H1 (cell line): ENCODE results near the gene KCNA2. TPM values are rescaled to one million over a fixed set of nuclear protein-coding genes. Genes with fewer than 3 reads are reported as not detected.

ENCODE experiments used
- CTCF ChIA-PET: fragments of 300-600 bp; sonication (Branson Sonifier 250); formaldehyde crosslinking; loops from one replicate; lab custom pipeline; 2021; ENCODE audit not compliant: partially characterized antibody; lab: Charles Lee
- POLR2A ChIA-PET: fragments of 300-600 bp; sonication (Branson Sonifier 250); formaldehyde crosslinking; loops from one replicate; lab custom pipeline; 2021; ENCODE audit warnings: inconsistent platforms; ENCODE audit not compliant: partially characterized antibody; lab: Charles Lee
- DNase-seq, 2 experiments: peaks; one replicate each; pipeline versions ENCODE4 v3.0.0 to v3.0.0-alpha.2; 2010 to 2022; ENCODE audit warnings: low spot score in 2 of 2, low read depth in 1 of 2, mixed read lengths in 1 of 2
- FAIRE-seq: peaks from 2 replicates; lab custom pipeline; 2011; peaks lifted over from hg19 to GRCh38; lab: Jason Lieb, UNC
- H2AFZ ChIP-seq: 2 replicates; pipeline ENCODE4 v1.8.1; 2012; ENCODE audit warnings: low read length, inconsistent platforms
- H2AK5ac ChIP-seq: 2 replicates; pipeline ENCODE4 v1.6.1; 2013; ENCODE audit warnings: low read depth, low read length
- H2BK120ac ChIP-seq: replicated peaks from 2 replicates; pipeline ENCODE3; 2013; ENCODE audit warnings: low read depth, low read length, inconsistent platforms
- H2BK12ac ChIP-seq: 2 replicates; pipeline ENCODE4 v1.6.1; 2013; ENCODE audit warnings: low read depth, low read length
- H2BK15ac ChIP-seq: 2 replicates; pipeline ENCODE4 v1.6.1; 2013; ENCODE audit warnings: low read length
- H2BK20ac ChIP-seq: 2 replicates; pipeline ENCODE4 v1.6.1; 2013; ENCODE audit warnings: low read length
- H2BK5ac ChIP-seq: 2 replicates; pipeline ENCODE4 v1.6.1; 2013; ENCODE audit warnings: low read depth, low read length
- H3K14ac ChIP-seq: 2 replicates; pipeline ENCODE4 v1.6.1; 2013; ENCODE audit warnings: inconsistent platforms; ENCODE audit not compliant: insufficient read length
- H3K18ac ChIP-seq: 2 replicates; pipeline ENCODE4 v1.6.1; 2013; ENCODE audit warnings: low read length; ENCODE audit errors: extremely low read depth
- H3K23ac ChIP-seq: 2 replicates; pipeline ENCODE4 v1.6.1; 2013; ENCODE audit warnings: inconsistent platforms; ENCODE audit not compliant: insufficient read length
- H3K23me2 ChIP-seq: 2 replicates; pipeline ENCODE4 v1.6.1; 2013; ENCODE audit warnings: low read depth, low read length
- H3K27ac ChIP-seq: 2 replicates; pipeline ENCODE4 v1.6.1; 2011; ENCODE audit warnings: low read depth, low read length, inconsistent platforms
- H3K27me3 ChIP-seq, 4 experiments: replicated peaks in 1 of 4; 1 replicate in 1 of 4; 2 replicates in 3 of 4; pipeline versions ENCODE4 v1.6.1 to v1.8.1; 2011 to 2013; ENCODE audit warnings: low read length in 3 of 4, mild to moderate bottlenecking in 3 of 4, inconsistent platforms in 2 of 4, mixed read lengths in 2 of 4, moderate library complexity in 1 of 4; ENCODE audit not compliant: control insufficient read depth in 3 of 4, insufficient read depth in 3 of 4; ENCODE audit errors: extremely low read depth in 1 of 4
- H3K36me3 ChIP-seq, 4 experiments: 2 replicates each; pipeline versions ENCODE4 v1.6.1 to v1.8.1; 2011 to 2013; ENCODE audit warnings: mild to moderate bottlenecking in 4 of 4, low read length in 3 of 4, moderate library complexity in 2 of 4, control low read depth in 1 of 4, inconsistent platforms in 1 of 4; ENCODE audit not compliant: insufficient read depth in 4 of 4, control insufficient read depth in 2 of 4
- H3K4ac ChIP-seq: replicated peaks from 2 replicates; pipeline ENCODE3; 2013; ENCODE audit warnings: low read length, low read depth, mixed read lengths, inconsistent platforms; ENCODE audit not compliant: insufficient read length
- H3K4me1 ChIP-seq, 4 experiments: replicated peaks in 1 of 4; 1 replicate in 1 of 4; 2 replicates in 3 of 4; pipeline versions ENCODE4 v1.6.1 to v1.8.1; 2011 to 2013; ENCODE audit warnings: low read length in 3 of 4, inconsistent platforms in 2 of 4, mixed read lengths in 1 of 4; ENCODE audit not compliant: insufficient read depth in 4 of 4, control insufficient read depth in 3 of 4
- H3K4me2 ChIP-seq, 2 experiments: 2 replicates each; pipeline versions ENCODE4 v1.6.1 to v1.8.1; 2011 to 2013; ENCODE audit warnings: low read depth in 2 of 2, low read length in 2 of 2, control low read depth in 1 of 2, inconsistent platforms in 1 of 2, mild to moderate bottlenecking in 1 of 2; ENCODE audit not compliant: insufficient read depth in 1 of 2
- H3K4me3 ChIP-seq, 4 experiments: fragments of 200-600, 300-600 bp in 1 of 4; sonication (generic), shearing (Covaris generic), sonication (Bioruptor Twin) in 1 of 4; 2 replicates each; pipeline versions ENCODE4 v1.5.1 to v1.8.1; 2011 to 2016; ENCODE audit warnings: low read length in 4 of 4, low read depth in 3 of 4, control low read depth in 2 of 4, inconsistent platforms in 2 of 4, mild to moderate bottlenecking in 2 of 4, mixed read lengths in 1 of 4, moderate library complexity in 1 of 4; ENCODE audit not compliant: insufficient read depth in 2 of 4; ENCODE audit errors: extremely low read depth in 1 of 4
- H3K56ac ChIP-seq: replicated peaks from 2 replicates; pipeline ENCODE3; 2013; ENCODE audit warnings: low read depth, mild to moderate bottlenecking, mixed read lengths, low read length, inconsistent platforms; ENCODE audit not compliant: insufficient read length
- H3K79me1 ChIP-seq: 2 replicates; pipeline ENCODE4 v1.6.1; 2013; ENCODE audit warnings: low read depth, low read length, control low read depth
- H3K79me2 ChIP-seq, 2 experiments: 2 replicates each; pipeline versions ENCODE4 v1.6.1 to v1.8.1; 2012 to 2013; ENCODE audit warnings: low read length in 2 of 2, mild to moderate bottlenecking in 2 of 2, inconsistent platforms in 1 of 2; ENCODE audit not compliant: insufficient read depth in 2 of 2, control insufficient read depth in 1 of 2
- H3K9ac ChIP-seq, 4 experiments: replicated peaks in 1 of 4; 1 replicate in 1 of 4; 2 replicates in 3 of 4; pipeline versions ENCODE4 v1.6.1 to v1.8.1; 2011 to 2013; ENCODE audit warnings: low read depth in 3 of 4, low read length in 3 of 4, control low read depth in 2 of 4, mild to moderate bottlenecking in 2 of 4, moderate library complexity in 2 of 4, inconsistent platforms in 1 of 4; ENCODE audit errors: extremely low read depth in 1 of 4
- H3K9me3 ChIP-seq, 2 experiments: 2 replicates each; pipeline versions ENCODE4 v1.6.1 to v1.8.1; 2012 to 2013; ENCODE audit warnings: mild to moderate bottlenecking in 2 of 2, moderate library complexity in 2 of 2, control low read depth in 1 of 2, inconsistent platforms in 1 of 2, low read depth in 1 of 2, low read length in 1 of 2, mixed read lengths in 1 of 2; ENCODE audit not compliant: insufficient read depth in 2 of 2
- H4K20me1 ChIP-seq, 2 experiments: replicated peaks in 1 of 2; 2 replicates each; pipeline versions ENCODE3 to v1.8.1; 2011 to 2013; ENCODE audit warnings: inconsistent platforms in 2 of 2, low read length in 2 of 2, mild to moderate bottlenecking in 1 of 2; ENCODE audit not compliant: insufficient read depth in 2 of 2, control insufficient read depth in 1 of 2
- H4K5ac ChIP-seq: 2 replicates; pipeline ENCODE4 v1.6.1; 2013; ENCODE audit warnings: low read length, low read depth, mixed read lengths, inconsistent platforms; ENCODE audit not compliant: insufficient read length
- H4K8ac ChIP-seq: 2 replicates; pipeline ENCODE4 v1.8.0; 2013; ENCODE audit warnings: mild to moderate bottlenecking, moderate library complexity, low read length, inconsistent platforms; ENCODE audit not compliant: insufficient read depth; ENCODE audit errors: extremely low read depth
- H4K91ac ChIP-seq: replicated peaks from 2 replicates; pipeline ENCODE3; 2013; ENCODE audit warnings: low read length, mixed read lengths, inconsistent platforms; ENCODE audit not compliant: insufficient read length
- ASH2L ChIP-seq: fragments of 200-600, 300-600 bp; sonication (generic); IDR thresholded peaks from one replicate; pipeline ENCODE4 v1.7.1; 2017; ENCODE audit warnings: low read length
- BACH1 ChIP-seq: IDR thresholded peaks from 2 replicates; pipeline ENCODE4 v1.6.1; 2012; ENCODE audit warnings: low read length, improper control_type of control experiment
- EGR1 ChIP-seq: IDR thresholded peaks from 2 replicates; pipeline ENCODE4 v1.6.1; 2011; ENCODE audit warnings: low read depth, low read length, borderline replicate concordance
- EP300 ChIP-seq, 2 experiments: IDR thresholded peaks; 1 replicate in 1 of 2; 2 replicates in 1 of 2; pipeline ENCODE4 v1.6.1; 2011 to 2012; ENCODE audit warnings: low read depth in 2 of 2, low read length in 2 of 2, mild to moderate bottlenecking in 2 of 2, borderline replicate concordance in 1 of 2, inconsistent platforms in 1 of 2, moderate library complexity in 1 of 2
- EZH2 ChIP-seq: fragments of 200-600 bp; sonication (generic); IDR thresholded peaks from 2 replicates; pipeline ENCODE4 v1.7.1; 2012; ENCODE audit warnings: low read depth, mild to moderate bottlenecking, moderate library complexity, low read length, inconsistent platforms; ENCODE audit not compliant: severe bottlenecking
- GABPA ChIP-seq: IDR thresholded peaks from 2 replicates; pipeline ENCODE4 v1.6.1; 2011; ENCODE audit warnings: mild to moderate bottlenecking, low read length, moderate library complexity, borderline replicate concordance; ENCODE audit not compliant: insufficient read depth
- JUN ChIP-seq: IDR thresholded peaks from 2 replicates; pipeline ENCODE4 v1.6.1; 2011; ENCODE audit warnings: low read depth, mild to moderate bottlenecking, improper control_type of control experiment, low read length
- MAX ChIP-seq: IDR thresholded peaks from 2 replicates; pipeline ENCODE4 v1.6.1; 2012; ENCODE audit warnings: inconsistent platforms
- RXRA ChIP-seq: IDR thresholded peaks from 2 replicates; pipeline ENCODE4 v1.6.1; 2011; ENCODE audit warnings: low read depth, mild to moderate bottlenecking, low read length, moderate library complexity; ENCODE audit not compliant: insufficient read depth
- WGBS, 2 experiments: shearing (Covaris generic) in 1 of 2; methylation state at CpG; one replicate each; pipeline versions ENCODE4 v1.1.6 to v1.1.7; 2013 to 2015; ENCODE audit warnings: low lambda C conversion rate in 2 of 2, mixed read lengths in 2 of 2, inconsistent platforms in 1 of 2, low coverage in 1 of 2, missing lambda C conversion rate in 1 of 2; ENCODE audit not compliant: insufficient replicate concordance in 2 of 2, insufficient coverage in 1 of 2, insufficient read length in 1 of 2; ENCODE audit errors: extremely low coverage in 1 of 2, missing lambda C conversion rate in 1 of 2; 5-methylcytosine and 5-hydroxymethylcytosine counted together
- polyA plus RNA-seq, 7 experiments: library from polyadenylated mRNA; depleted of rRNA in 3 of 7; stranded (reverse) in 5 of 7; unstranded in 2 of 7; fragments of >200 nt in 5 of 7; fragments of 200-250 nt in 2 of 7; gene quantifications; 1 replicate in 5 of 7; 2 replicates in 1 of 7; 4 replicates in 1 of 7; pipeline versions ENCODE4 v1.2.1 to v1.2.3, GENCODE V29; 2011 to 2013; ENCODE audit warnings: missing spikeins in 2 of 7, mixed read lengths in 2 of 7
- total RNA-seq: library from RNA; stranded (reverse); fragmentation: NEBNext Ultra II Directional; extraction: Animal tissue kit (Norgen Biotek cat#: 25700); gene quantifications from 2 replicates; pipeline ENCODE4 v1.2.1, GENCODE V29; 2021

KCNA2 gene
- total and polyA plus RNA-seq, 2 of the 8 experiments (the other 6 are each of a cell fraction or from before 2014, with no cell fraction given): 0.26 to 0.78 TPM

DNA sequence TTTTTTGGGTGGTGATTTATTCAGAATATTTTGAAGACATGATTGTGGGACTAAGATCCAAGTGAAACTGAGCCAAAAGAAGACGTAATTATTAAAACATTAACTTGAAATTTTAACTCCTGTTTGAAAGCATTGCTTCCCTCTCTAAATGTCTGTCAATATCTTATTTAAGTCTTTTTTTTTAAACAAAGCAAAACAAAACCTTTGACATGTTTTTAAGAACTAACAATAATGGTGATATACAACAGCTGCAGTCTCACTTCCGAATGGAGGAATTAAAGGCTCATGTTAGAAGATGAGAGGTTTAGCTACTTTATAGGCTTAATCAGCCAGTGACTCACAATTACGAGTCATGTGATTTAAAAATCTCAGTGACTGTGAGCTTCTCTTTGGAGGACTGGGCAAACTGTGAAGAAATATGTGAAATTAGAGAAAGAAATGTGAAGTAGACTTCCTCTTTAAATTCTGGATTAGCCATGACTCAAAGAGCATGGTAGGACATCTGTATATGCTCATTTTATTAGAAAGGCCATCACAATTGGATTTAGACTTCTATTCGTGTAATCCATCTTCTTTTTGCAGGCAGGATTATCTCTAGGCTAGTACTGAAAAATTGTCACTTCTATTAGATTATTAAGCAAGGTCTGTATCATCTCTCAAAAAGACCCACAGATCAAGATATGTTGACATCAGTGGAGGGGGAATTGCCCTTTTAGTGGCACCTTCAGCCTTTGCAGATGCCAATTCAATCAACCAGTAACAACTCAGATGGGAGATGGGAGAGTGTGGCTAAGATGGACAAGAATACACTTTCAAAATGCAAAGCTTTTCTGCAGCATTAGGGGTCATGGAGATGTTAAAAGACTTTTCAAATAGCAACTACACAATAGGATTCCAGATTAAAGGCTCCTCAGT, 39.9 kb upstream of the KCNA2 start:
- Histone ChIP-seq H2BK120ac (no peak overlapping the region), H3K36me3 (no peaks in the 10 kb centered on the region), H3K23me2 (no peaks in the 10 kb centered on the region; the same call in 1 of the 2 replicates), H3K79me2 (no peaks in the 10 kb centered on the region), H2BK20ac (no peak overlapping the region), H3K9me3 (no peaks in the 10 kb centered on the region), H3K79me1 (no peaks in the 10 kb centered on the region), H3K9ac (no peak overlapping the region), H3K18ac (no peak overlapping the region), H3K4ac (no peak overlapping the region), H2AK5ac (no peak overlapping the region), H2BK15ac (no peak overlapping the region), H3K4me3 (no peak overlapping the region), H3K27me3 (no peaks in the 10 kb centered on the region), H2BK12ac (no peak overlapping the region), H4K91ac (no peak overlapping the region), H3K14ac (no peak overlapping the region), H3K4me1 (no peaks in the 10 kb centered on the region), H4K5ac (no peak overlapping the region), H2AFZ (no peak overlapping the region), H3K23ac (no peak overlapping the region), H4K20me1 (no peaks in the 10 kb centered on the region), H2BK5ac (no peak overlapping the region), H3K56ac (no peak overlapping the region), H3K4me2 (no peak overlapping the region), H3K27ac (no peak overlapping the region), H4K8ac (no peak overlapping the region)
- ChIA-PET CTCF (interaction anchor here (1.1 to 10.8 kb wide), 5 partner anchors 15 to 135 kb away, joined by 3 to 79 read pairs (median 14); no protein-coding TSS in a partner anchor), POLR2A (no interaction called here)
- 83% methylated on average over 4 of the region's 4 CpGs; no CpG with 5 or more reads in 1 of the 2 experiments for WGBS, 2 experiments
- no peak for TF ChIP-seq BACH1
- TF ChIP-seq EGR1: no peak
- no peak for TF ChIP-seq MAX
- TF ChIP-seq RXRA: no peak
- no peak for TF ChIP-seq JUN
- no peak for TF ChIP-seq GABPA
- TF ChIP-seq ASH2L: no peak
- no peak for TF ChIP-seq EZH2
- TF ChIP-seq EP300 (IDR thresholded peaks at IDR 0.05; ENCODE audit: borderline replicate concordance in 1 of 2, low read depth in 2 of 2, low read length in 2 of 2): no peak
- FAIRE-seq (no peak), DNase-seq (no peak)
